Lower leg skin (tissue), 4 donors: ENCODE data around the gene VEZT. TPM values are rescaled to one million over a fixed set of nuclear protein-coding genes. Genes with fewer than 3 reads are reported as not detected.
"Not testable (repeated sequence)": the region's sequence is repeated elsewhere in the genome, so short reads cannot be mapped to it uniquely, and the experiment has no call there.

Experiments used
- DNase-seq, 2 donors: peaks; one replicate each; pipeline ENCODE4 v3.0.0-alpha.2; 2019; ENCODE audit warnings: low spot score in 2 of 2
- H3K4me3 ChIP-seq: fragments of 200-600 bp; sonication (generic); 2 replicates; pipeline ENCODE4 v1.5.1; 2017; ENCODE audit warnings: mild to moderate bottlenecking, low read depth; ENCODE audit not compliant: poor library complexity, severe bottlenecking
- CTCF ChIP-seq, 3 donors: fragments of 450-650 bp; IDR thresholded peaks; one replicate each; pipeline ENCODE4 v1.5.1; 2016; ENCODE audit warnings: antibody characterized with exemption in 3 of 3, mild to moderate bottlenecking in 3 of 3, moderate library complexity in 2 of 3
- POLR2A ChIP-seq, 2 donors: fragments of 450-650 bp; IDR thresholded peaks; one replicate each; pipeline ENCODE4 v1.6.1; 2016 to 2017; ENCODE audit warnings: antibody characterized with exemption in 2 of 2, mild to moderate bottlenecking in 1 of 2, moderate library complexity in 1 of 2
- WGBS, 2 donors: methylation state at CpG; one replicate each; pipeline ENCODE4 v1.1.5; 2018; 5-methylcytosine and 5-hydroxymethylcytosine counted together
- intact Hi-C: fragments of 100-400 bp; cut with DNase I; formaldehyde crosslinking; loops from one replicate; pipeline ENCODE4 v1.15.0; 2023; ENCODE audit warnings: low total_unique reads
- total RNA-seq, 4 donors: library from RNA; depleted of rRNA; stranded (reverse); fragments of >200 nt; gene quantifications; one replicate each; pipeline ENCODE4 v1.1.0, GENCODE V29; 2016

The VEZT gene
- total RNA-seq, 4 donors from 2014 or later: 40.6 to 95.9 (median 46.4) TPM

- no peak overlapping the region for H3K4me3 ChIP-seq
- no peak for TF ChIP-seq CTCF (IDR thresholded peaks at IDR 0.05)
- TF ChIP-seq POLR2A (IDR thresholded peaks at IDR 0.05): no peak
- intact Hi-C loops: no loop called here
- 42 to 43% methylated on average over 1 of the region's 1 CpG for WGBS, 2 donors
- DNase-seq: no peak
Measured at GRCh38 chr12:95237315-95237714, 19.7 kb downstream of the VEZT start.

- TF ChIP-seq POLR2A (IDR thresholded peaks at IDR 0.05) (no peak), CTCF (IDR thresholded peaks at IDR 0.05) (no peak)
- H3K4me3 ChIP-seq: no peak overlapping the region
- 84% methylated on average over 1 of the region's 1 CpG for WGBS, 2 donors
- DNase-seq: no peak
- intact Hi-C loops: no loop called here
Measured at GRCh38 chr12:95238150-95238549, 20.5 kb downstream of the VEZT start.

GRCh38 chr12:95239216-95239615, 21.6 kb downstream of the VEZT start:
- intact Hi-C loops: no loop called here
- TF ChIP-seq POLR2A (IDR thresholded peaks at IDR 0.05) (no peak), CTCF (IDR thresholded peaks at IDR 0.05) (no peak)
- no peak for DNase-seq
- H3K4me3 ChIP-seq: no peak overlapping the region

- H3K4me3 ChIP-seq, DNase-seq, intact Hi-C loops: not testable (repeated sequence)
- 92 to 93% methylated on average over 2 of the region's 2 CpGs for WGBS, 2 donors
Measured at GRCh38 chr12:95239835-95240234, 22.2 kb downstream of the VEZT start.

- intact Hi-C loops: no loop called here
- TF ChIP-seq CTCF (IDR thresholded peaks at IDR 0.05): no peak
- no peak for TF ChIP-seq POLR2A (IDR thresholded peaks at IDR 0.05)
Measured at GRCh38 chr12:95240556-95240955, 22.9 kb downstream of the VEZT start.

GRCh38 chr12:95241138-95241537, 23.5 kb downstream of the VEZT start:
- H3K4me3 ChIP-seq, intact Hi-C loops, DNase-seq: not testable (repeated sequence)
- 86 to 93% methylated on average over 6 of the region's 6 CpGs for WGBS, 2 donors

More at GRCh38 chr12:95240556-95240955, 22.9 kb downstream of the VEZT start:
- DNase-seq: no peak
- 76 to 78% methylated on average over 2 of the region's 2 CpGs for WGBS, 2 donors
- H3K4me3 ChIP-seq: no peak overlapping the region

- 89 to 91% methylated on average over 4 of the region's 4 CpGs for WGBS, 2 donors
- DNase-seq: no peak
- TF ChIP-seq POLR2A (IDR thresholded peaks at IDR 0.05) (no peak), CTCF (IDR thresholded peaks at IDR 0.05) (no peak)
- intact Hi-C loops: no loop called here
- H3K4me3 ChIP-seq: no peak overlapping the region
Measured at GRCh38 chr12:95241761-95242506, 24.3 kb downstream of the VEZT start.
